OCI-LY7 (cell line): ENCODE data around the gene FKBP1A. TPM values are rescaled to one million over a fixed set of nuclear protein-coding genes. Genes with fewer than 3 reads are reported as not detected.

ENCODE experiments used
- BruUV-seq: library from RNA; stranded (reverse); fragments of 400-500 nt; replicated peaks from 2 replicates; lab custom pipeline; 2021; lab: Mats Ljungman, UMichigan
- CTCF ChIA-PET: fragments of 300-600 bp; sonication (Branson Sonifier 250); formaldehyde crosslinking; loops from one replicate; lab custom pipeline; 2022; ENCODE audit warnings: antibody characterized with exemption; ENCODE audit not compliant: unreplicated experiment; lab: Charles Lee
- POLR2A ChIA-PET: fragments of 300-600 bp; sonication (Branson Sonifier 250); formaldehyde crosslinking; loops from one replicate; lab custom pipeline; 2022; ENCODE audit warnings: antibody characterized with exemption; lab: Charles Lee
- DNase-seq: peaks from one replicate; pipeline ENCODE4 v3.0.0-alpha.2; 2015; ENCODE audit warnings: low spot score
- H2AFZ ChIP-seq: fragments of 200-600 bp; sonication (generic), shearing (Covaris generic); 2 replicates; pipeline ENCODE4 v1.6.1; 2014; ENCODE audit warnings: mild to moderate bottlenecking, antibody characterized with exemption, low read length, moderate library complexity
- H3K27ac ChIP-seq: fragments of 200-600 bp; sonication (generic); 2 replicates; pipeline ENCODE4 v1.5.1; 2014; ENCODE audit warnings: mixed run types, low read depth, mild to moderate bottlenecking, moderate library complexity, low read length, inconsistent platforms; ENCODE audit not compliant: poor library complexity, severe bottlenecking
- H3K36me3 ChIP-seq: fragments of 200-600 bp; sonication (generic); 2 replicates; pipeline ENCODE4 v1.6.1; 2014; ENCODE audit warnings: mild to moderate bottlenecking, antibody characterized with exemption, low read length, moderate library complexity, mixed read lengths; ENCODE audit not compliant: insufficient read depth
- H3K4me1 ChIP-seq: fragments of 200-600 bp; sonication (generic); 2 replicates; pipeline ENCODE4 v1.5.1; 2014; ENCODE audit warnings: mild to moderate bottlenecking, low read length; ENCODE audit not compliant: insufficient read depth, poor library complexity, severe bottlenecking
- H3K4me2 ChIP-seq: fragments of 200-600 bp; sonication (generic); 2 replicates; pipeline ENCODE4 v1.6.1; 2014; ENCODE audit warnings: mild to moderate bottlenecking, low read length
- H3K4me3 ChIP-seq: fragments of 200-600 bp; sonication (generic); 2 replicates; pipeline ENCODE4 v1.5.1; 2014; ENCODE audit warnings: mild to moderate bottlenecking, low read depth, low read length; ENCODE audit not compliant: poor library complexity, severe bottlenecking
- H3K79me2 ChIP-seq: fragments of 200-600 bp; sonication (generic); 2 replicates; pipeline ENCODE4 v1.6.1; 2016; ENCODE audit warnings: low read depth, mild to moderate bottlenecking, low read length, moderate library complexity, mixed read lengths; ENCODE audit not compliant: insufficient read depth
- H3K9me2 ChIP-seq: fragments of 200-600 bp; sonication (generic); 2 replicates; pipeline ENCODE4 v1.6.1; 2016; ENCODE audit warnings: mild to moderate bottlenecking, low read length, mixed read lengths; ENCODE audit not compliant: insufficient read depth
- H3K9me3 ChIP-seq: fragments of 200-600 bp; sonication (generic); 2 replicates; pipeline ENCODE4 v1.6.1; 2014; ENCODE audit warnings: mild to moderate bottlenecking, mixed run types, low read length, mixed read lengths
- H4K20me1 ChIP-seq: fragments of 200-600 bp; sonication (generic); 2 replicates; pipeline ENCODE4 v1.6.1; 2014; ENCODE audit warnings: mild to moderate bottlenecking, antibody characterized with exemption, low read length, moderate library complexity, mixed read lengths; ENCODE audit not compliant: insufficient read depth
- EZH2phosphoT487 ChIP-seq: fragments of 200-600 bp; sonication (generic); IDR thresholded peaks from 2 replicates; pipeline ENCODE4 v1.6.1; 2018; ENCODE audit warnings: low read depth, borderline replicate concordance, mild to moderate bottlenecking, mixed run types, antibody characterized with exemption, low read length, moderate library complexity, mixed read lengths
- intact Hi-C: fragments of 100-400 bp; cut with micrococcal nuclease; formaldehyde crosslinking; loops from one replicate; pipeline ENCODE4 v1.10.0; 2022; ENCODE audit not compliant: unreplicated experiment
- total RNA-seq, 2 experiments: library from RNA; depleted of rRNA in 1 of 2; stranded (reverse); fragments of >200 nt in 1 of 2; shearing (Covaris generic) in 1 of 2; gene quantifications; 2 replicates each; pipeline ENCODE4 v1.2.3, GENCODE V29; 2014 to 2022
- TF ChIP-seq, protein P1 (sequence below): fragments of 200-600 bp; sonication (generic); conservative IDR thresholded peaks from 2 replicates; pipeline ENCODE4 v1.5.1; 2014; ENCODE audit warnings: mild to moderate bottlenecking, antibody characterized with exemption, low read length, moderate library complexity, mixed read lengths

The FKBP1A gene
- total RNA-seq, 2 experiments from 2014 or later, result 99.0 to 218 TPM

DNA sequence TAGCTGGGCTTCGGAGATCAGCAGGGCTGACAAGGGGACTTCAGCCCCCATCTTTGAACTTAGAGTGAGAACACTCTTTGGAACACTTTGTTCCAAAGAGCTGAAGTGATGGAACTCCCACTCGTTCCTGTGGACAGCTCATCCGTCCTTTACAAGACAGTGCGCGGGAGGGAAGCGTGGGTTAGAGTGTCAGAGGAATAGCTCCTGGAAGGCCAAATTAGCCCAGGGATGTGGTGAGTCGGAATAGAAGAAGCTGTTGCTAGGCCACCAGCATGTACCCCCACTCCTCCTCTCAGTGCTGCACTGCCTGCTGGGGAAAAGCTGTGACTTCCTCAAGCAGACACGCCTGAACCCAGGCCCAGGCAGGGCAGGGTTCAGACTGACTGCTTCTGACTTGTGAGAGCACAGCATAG lies 65.6 kb downstream of the FKBP1A start:
- Histone ChIP-seq H3K9me2 (no peaks in the 10 kb centered on the region), H3K9me3 (no peaks in the 10 kb centered on the region), H3K27ac (no peak overlapping the region), H3K4me3 (peak overlapping the region; percentile 82), H3K4me1 (peaks cover 47% of the 10 kb centered on the region), H4K20me1 (peaks cover 15% of the 10 kb centered on the region), H3K4me2 (peak overlapping the region; percentile 94), H3K79me2 (peaks cover 40% of the 10 kb centered on the region), H3K36me3 (peaks cover 14% of the 10 kb centered on the region), H2AFZ (no peak overlapping the region)
- BruUV-seq, result no TSS peak
- POLR2A ChIA-PET, result interaction anchor here (1.2 kb wide), 1 partner anchor 26 kb away, joined by 3 read pairs; no protein-coding TSS in a partner anchor
- TF ChIP-seq EZH2phosphoT487, result no peak
- TF ChIP-seq, protein P1, sequence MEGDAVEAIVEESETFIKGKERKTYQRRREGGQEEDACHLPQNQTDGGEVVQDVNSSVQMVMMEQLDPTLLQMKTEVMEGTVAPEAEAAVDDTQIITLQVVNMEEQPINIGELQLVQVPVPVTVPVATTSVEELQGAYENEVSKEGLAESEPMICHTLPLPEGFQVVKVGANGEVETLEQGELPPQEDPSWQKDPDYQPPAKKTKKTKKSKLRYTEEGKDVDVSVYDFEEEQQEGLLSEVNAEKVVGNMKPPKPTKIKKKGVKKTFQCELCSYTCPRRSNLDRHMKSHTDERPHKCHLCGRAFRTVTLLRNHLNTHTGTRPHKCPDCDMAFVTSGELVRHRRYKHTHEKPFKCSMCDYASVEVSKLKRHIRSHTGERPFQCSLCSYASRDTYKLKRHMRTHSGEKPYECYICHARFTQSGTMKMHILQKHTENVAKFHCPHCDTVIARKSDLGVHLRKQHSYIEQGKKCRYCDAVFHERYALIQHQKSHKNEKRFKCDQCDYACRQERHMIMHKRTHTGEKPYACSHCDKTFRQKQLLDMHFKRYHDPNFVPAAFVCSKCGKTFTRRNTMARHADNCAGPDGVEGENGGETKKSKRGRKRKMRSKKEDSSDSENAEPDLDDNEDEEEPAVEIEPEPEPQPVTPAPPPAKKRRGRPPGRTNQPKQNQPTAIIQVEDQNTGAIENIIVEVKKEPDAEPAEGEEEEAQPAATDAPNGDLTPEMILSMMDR, result no peak
- CTCF ChIA-PET, result interaction anchor here (0.5 to 0.8 kb wide), 2 partner anchors 16 to 30 kb away, joined by 4 read pairs; no protein-coding TSS in a partner anchor
- DNase-seq, result no peak
- intact Hi-C loops, result no loop called here

DNA sequence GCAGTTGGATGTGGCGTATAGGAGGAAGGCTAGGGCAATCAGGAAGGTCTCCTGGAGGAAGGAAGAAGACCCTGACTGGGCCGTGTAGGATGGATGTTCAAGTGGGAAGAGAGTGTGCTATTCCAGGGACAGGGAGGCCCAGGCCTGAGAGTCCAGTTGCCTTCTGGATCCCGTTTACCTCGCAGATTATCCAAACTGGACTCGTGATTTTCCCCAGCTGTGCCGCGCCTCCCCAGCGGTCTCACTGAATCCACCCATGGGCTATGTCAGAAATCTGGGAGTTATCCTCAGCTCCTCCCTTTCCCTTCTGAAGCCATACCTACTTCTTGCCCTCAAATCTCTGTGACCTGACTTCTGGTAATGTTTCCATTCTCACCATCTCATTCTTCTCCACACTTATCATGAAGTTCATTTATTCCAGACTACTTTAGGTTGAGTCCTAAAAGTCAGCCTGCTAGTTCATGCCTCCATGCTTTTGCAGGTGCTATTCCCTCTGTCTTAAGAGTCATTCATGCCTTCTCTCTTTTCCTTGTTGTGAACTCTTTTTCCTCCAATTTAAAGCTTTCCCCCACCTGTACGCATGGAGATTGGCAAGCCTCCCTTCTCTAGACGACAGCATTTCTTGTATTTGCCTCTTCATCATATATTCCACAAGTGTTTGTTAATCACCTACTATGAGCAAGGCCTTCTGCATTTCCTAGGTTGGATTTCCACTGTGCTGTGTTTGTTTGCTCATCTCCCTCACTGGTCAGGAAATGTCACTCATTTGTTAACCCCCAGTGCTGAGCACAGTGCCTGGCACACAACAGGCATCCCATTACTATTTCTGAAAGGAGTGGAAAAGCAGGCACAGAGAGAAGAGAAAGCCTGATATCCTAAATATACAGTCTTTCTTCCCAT lies 66.6 kb downstream of the FKBP1A start:
- peaks cover 47% of the 10 kb centered on the region for H3K4me1 ChIP-seq
- no peak for DNase-seq
- POLR2A ChIA-PET, result interaction anchor here (0.6 to 1.2 kb wide), 5 partner anchors 8 to 1775 kb away, joined by 3 to 6 read pairs (median 3); no protein-coding TSS in a partner anchor
- H3K4me3 ChIP-seq, result peak overlapping the region; percentile 82
- peaks cover 40% of the 10 kb centered on the region for H3K79me2 ChIP-seq
- H3K9me3 ChIP-seq, result no peaks in the 10 kb centered on the region
- H3K36me3 ChIP-seq, result peaks cover 6% of the 10 kb centered on the region; the same call in 1 of the 2 replicates
- intact Hi-C loops, result no loop called here
- no peaks in the 10 kb centered on the region for H3K9me2 ChIP-seq
- H4K20me1 ChIP-seq, result peaks cover 15% of the 10 kb centered on the region
- H3K4me2 ChIP-seq, result peak overlapping the region; percentile 94
- peak overlapping the region; percentile 86; the same call in 1 of the 2 replicates for H2AFZ ChIP-seq
- no peak for TF ChIP-seq EZH2phosphoT487
- TF ChIP-seq, protein P1, result no peak
- CTCF ChIA-PET, result interaction anchor here (0.6 kb wide), 1 partner anchor 14 kb away, joined by 3 read pairs; no protein-coding TSS in a partner anchor
- H3K27ac ChIP-seq, result peak overlapping the region; percentile 60
- no TSS peak for BruUV-seq
